Mucosa of stomach (tissue), 1 donor: ENCODE data around the gene ARHGAP36.

Experiments used
- H3K27me3 ChIP-seq: one replicate; pipeline ENCODE4 v1.7.0; 2013; ENCODE audit warnings: mild to moderate bottlenecking, low read length; ENCODE audit not compliant: control insufficient read depth, insufficient read depth
- H3K36me3 ChIP-seq: one replicate; pipeline ENCODE4 v1.7.0; 2013; ENCODE audit warnings: low read length; ENCODE audit not compliant: control insufficient read depth, insufficient read depth
- H3K4me1 ChIP-seq: one replicate; pipeline ENCODE4 v1.7.0; 2013; ENCODE audit warnings: mild to moderate bottlenecking, low read length; ENCODE audit not compliant: control insufficient read depth, insufficient read depth
- H3K4me3 ChIP-seq: one replicate; pipeline ENCODE4 v1.7.0; 2013; ENCODE audit warnings: low read length
- H3K9ac ChIP-seq: one replicate; pipeline ENCODE4 v1.7.0; 2013; ENCODE audit warnings: mild to moderate bottlenecking, low read length, moderate library complexity
- H3K9me3 ChIP-seq: one replicate; pipeline ENCODE4 v1.7.0; 2013; ENCODE audit warnings: mild to moderate bottlenecking, low read length, moderate library complexity; ENCODE audit not compliant: control insufficient read depth
- donor health status: Pancreatic carcinoma.

Gene ARHGAP36, protein sequence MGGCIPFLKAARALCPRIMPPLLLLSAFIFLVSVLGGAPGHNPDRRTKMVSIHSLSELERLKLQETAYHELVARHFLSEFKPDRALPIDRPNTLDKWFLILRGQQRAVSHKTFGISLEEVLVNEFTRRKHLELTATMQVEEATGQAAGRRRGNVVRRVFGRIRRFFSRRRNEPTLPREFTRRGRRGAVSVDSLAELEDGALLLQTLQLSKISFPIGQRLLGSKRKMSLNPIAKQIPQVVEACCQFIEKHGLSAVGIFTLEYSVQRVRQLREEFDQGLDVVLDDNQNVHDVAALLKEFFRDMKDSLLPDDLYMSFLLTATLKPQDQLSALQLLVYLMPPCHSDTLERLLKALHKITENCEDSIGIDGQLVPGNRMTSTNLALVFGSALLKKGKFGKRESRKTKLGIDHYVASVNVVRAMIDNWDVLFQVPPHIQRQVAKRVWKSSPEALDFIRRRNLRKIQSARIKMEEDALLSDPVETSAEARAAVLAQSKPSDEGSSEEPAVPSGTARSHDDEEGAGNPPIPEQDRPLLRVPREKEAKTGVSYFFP

GRCh38 chrX:131058136-131058868 is at the start of gene ARHGAP36:
Gene ARHGAP36 (plus strand): TSS chrX:131058346. CDS start chrX:131081666, 23,320 bp downstream.
- H3K36me3 ChIP-seq, result no peaks in the 10 kb centered on the region
- H3K27me3 ChIP-seq, result peaks cover 9% of the 10 kb centered on the region
- H3K9me3 ChIP-seq, result no peaks in the 10 kb centered on the region
- no peak within 1 kb of the TSS for H3K9ac ChIP-seq
- peaks cover 7% of the 10 kb centered on the region for H3K4me1 ChIP-seq
- no peak within 1 kb of the TSS for H3K4me3 ChIP-seq

DNA sequence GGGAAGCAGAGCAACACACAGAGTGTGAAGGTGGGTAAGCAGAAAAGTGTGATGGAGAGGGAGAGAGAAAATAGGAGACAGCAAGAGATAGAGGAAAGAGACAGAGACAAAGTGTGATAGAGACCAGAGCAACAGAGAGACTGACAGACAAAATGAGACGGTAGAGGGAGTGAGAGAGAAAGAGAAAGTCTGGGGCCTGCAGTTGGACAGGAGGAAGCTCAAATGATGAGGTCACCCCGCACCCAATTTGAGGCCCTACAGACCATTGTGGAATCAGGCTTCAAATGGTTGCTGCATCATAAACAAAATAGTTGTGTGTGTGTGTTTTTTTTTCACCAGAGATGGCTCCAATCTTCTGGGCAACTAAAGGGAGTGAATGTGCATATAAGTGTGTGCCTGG is 48.0 kb upstream of the ARHGAP36 start:
- H3K9me3 ChIP-seq, result no peaks in the 10 kb centered on the region
- no peak overlapping the region for H3K9ac ChIP-seq
- H3K27me3 ChIP-seq, result no peaks in the 10 kb centered on the region
- H3K4me1 ChIP-seq, result no peaks in the 10 kb centered on the region
- no peaks in the 10 kb centered on the region for H3K36me3 ChIP-seq
- H3K4me3 ChIP-seq, result no peak overlapping the region

DNA sequence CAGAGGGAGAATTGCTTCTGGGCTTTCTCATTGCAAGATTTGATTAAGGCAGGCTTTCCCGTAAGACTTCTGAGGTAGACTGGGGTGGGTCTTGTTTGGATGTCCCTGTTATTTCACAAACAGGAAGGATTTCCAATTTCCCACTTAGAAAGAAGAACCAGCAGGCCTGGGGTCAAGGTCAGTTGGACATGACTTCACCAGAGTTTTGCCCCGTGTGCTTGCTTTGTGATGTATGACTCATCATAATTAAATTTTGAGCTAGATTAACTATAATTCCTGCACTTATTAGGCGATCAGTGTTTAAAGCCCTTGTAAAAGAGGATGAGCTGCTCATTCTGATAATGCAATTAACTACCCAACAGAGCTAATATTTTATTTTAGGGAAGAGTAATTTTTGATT is 32.8 kb upstream of the ARHGAP36 start:
- Histone ChIP-seq H3K27me3 (no peaks in the 10 kb centered on the region), H3K36me3 (no peaks in the 10 kb centered on the region), H3K4me3 (no peak overlapping the region), H3K9ac (no peak overlapping the region), H3K9me3 (no peaks in the 10 kb centered on the region), H3K4me1 (no peaks in the 10 kb centered on the region)

GRCh38 chrX:131032354-131033230 is 25.6 kb upstream of the ARHGAP36 start:
- no peak overlapping the region for H3K9ac ChIP-seq
- no peaks in the 10 kb centered on the region for H3K36me3 ChIP-seq
- no peaks in the 10 kb centered on the region for H3K9me3 ChIP-seq
- no peak overlapping the region for H3K4me3 ChIP-seq
- no peaks in the 10 kb centered on the region for H3K27me3 ChIP-seq
- no peaks in the 10 kb centered on the region for H3K4me1 ChIP-seq

GRCh38 chrX:131034063-131034462 is 24.1 kb upstream of the ARHGAP36 start:
- Histone ChIP-seq H3K9ac (no peak overlapping the region), H3K27me3 (no peaks in the 10 kb centered on the region), H3K4me1 (no peaks in the 10 kb centered on the region), H3K4me3 (no peak overlapping the region), H3K36me3 (no peaks in the 10 kb centered on the region), H3K9me3 (no peaks in the 10 kb centered on the region)

DNA sequence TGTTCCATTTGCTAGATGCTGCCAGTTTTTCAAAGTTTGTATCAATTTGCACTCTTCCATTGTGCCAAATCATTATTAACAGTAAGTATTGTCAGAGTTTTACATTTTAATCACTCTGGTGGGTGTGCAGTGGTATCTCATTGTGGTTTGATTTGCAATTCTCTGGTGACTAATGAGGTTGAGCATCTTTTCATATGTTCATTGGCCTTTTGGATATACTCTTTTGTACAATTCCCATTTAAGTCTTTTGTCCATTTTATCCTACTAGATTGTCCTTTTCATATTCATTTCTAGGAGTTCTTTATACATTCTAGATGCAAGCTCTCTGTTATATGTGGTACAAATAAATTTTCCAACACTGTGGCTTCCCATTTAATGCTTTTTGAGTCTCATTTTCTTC is 17.4 kb upstream of the ARHGAP36 start:
- no peaks in the 10 kb centered on the region for H3K9me3 ChIP-seq
- no peaks in the 10 kb centered on the region for H3K27me3 ChIP-seq
- H3K9ac ChIP-seq, result no peak overlapping the region
- H3K36me3 ChIP-seq, result no peaks in the 10 kb centered on the region
- H3K4me1 ChIP-seq, result no peaks in the 10 kb centered on the region
- H3K4me3 ChIP-seq, result no peak overlapping the region

DNA sequence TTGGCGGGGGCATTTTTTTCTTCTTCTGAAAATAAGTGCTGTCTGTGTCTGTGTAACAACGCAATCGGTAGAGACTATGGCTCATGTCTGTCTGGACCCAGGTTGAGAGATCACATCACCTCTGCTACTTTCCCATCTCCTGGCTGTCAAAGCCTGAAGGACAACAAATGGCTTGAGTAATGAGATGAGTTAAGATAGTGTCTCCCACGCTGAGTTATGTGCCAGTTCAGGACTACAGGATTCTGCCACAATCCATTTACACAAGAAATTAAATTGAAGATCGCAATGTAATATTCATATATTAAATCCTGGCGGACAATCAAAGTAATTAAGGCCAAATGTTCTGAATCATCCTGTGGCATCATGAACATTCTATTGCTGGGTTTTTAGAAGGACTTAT is 16.5 kb upstream of the ARHGAP36 start:
- no peaks in the 10 kb centered on the region for H3K27me3 ChIP-seq
- no peaks in the 10 kb centered on the region for H3K36me3 ChIP-seq
- no peak overlapping the region for H3K4me3 ChIP-seq
- H3K9ac ChIP-seq, result no peak overlapping the region
- H3K9me3 ChIP-seq, result no peaks in the 10 kb centered on the region
- H3K4me1 ChIP-seq, result no peaks in the 10 kb centered on the region

DNA sequence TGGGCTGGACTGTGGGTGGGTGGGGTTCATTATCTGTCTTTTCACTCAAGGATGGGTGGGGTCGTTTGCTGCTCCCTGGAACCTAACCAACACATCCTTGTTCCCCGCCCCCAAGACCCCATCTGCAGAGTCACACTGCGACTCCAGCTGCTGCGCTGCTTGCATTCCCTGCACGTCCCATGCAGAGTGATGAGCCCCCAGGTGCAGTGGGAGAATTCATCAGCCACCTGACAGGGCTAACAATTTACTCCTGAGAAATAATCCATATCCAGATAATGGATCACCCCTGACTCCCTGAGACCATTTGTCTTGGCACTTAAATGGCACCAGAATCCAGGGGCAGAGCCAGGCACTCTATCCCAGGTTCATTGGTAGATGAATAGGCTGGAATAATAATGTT is 12.4 kb upstream of the ARHGAP36 start:
- H3K4me3 ChIP-seq, result no peak overlapping the region
- no peaks in the 10 kb centered on the region for H3K27me3 ChIP-seq
- no peaks in the 10 kb centered on the region for H3K36me3 ChIP-seq
- H3K9ac ChIP-seq, result no peak overlapping the region
- H3K9me3 ChIP-seq, result no peaks in the 10 kb centered on the region
- H3K4me1 ChIP-seq, result no peaks in the 10 kb centered on the region

GRCh38 chrX:131046596-131046995 is 11.6 kb upstream of the ARHGAP36 start:
- Histone ChIP-seq H3K36me3 (no peaks in the 10 kb centered on the region), H3K27me3 (no peaks in the 10 kb centered on the region), H3K4me3 (no peak overlapping the region), H3K9me3 (no peaks in the 10 kb centered on the region), H3K4me1 (no peaks in the 10 kb centered on the region), H3K9ac (no peak overlapping the region)

- H3K4me3 ChIP-seq, result no peak overlapping the region
- H3K4me1 ChIP-seq, result no peaks in the 10 kb centered on the region
- no peak overlapping the region for H3K9ac ChIP-seq
- H3K36me3 ChIP-seq, result no peaks in the 10 kb centered on the region
- no peaks in the 10 kb centered on the region for H3K27me3 ChIP-seq
- H3K9me3 ChIP-seq, result no peaks in the 10 kb centered on the region
Observed at GRCh38 chrX:131047180-131047579, 11.0 kb upstream of the ARHGAP36 start.

DNA sequence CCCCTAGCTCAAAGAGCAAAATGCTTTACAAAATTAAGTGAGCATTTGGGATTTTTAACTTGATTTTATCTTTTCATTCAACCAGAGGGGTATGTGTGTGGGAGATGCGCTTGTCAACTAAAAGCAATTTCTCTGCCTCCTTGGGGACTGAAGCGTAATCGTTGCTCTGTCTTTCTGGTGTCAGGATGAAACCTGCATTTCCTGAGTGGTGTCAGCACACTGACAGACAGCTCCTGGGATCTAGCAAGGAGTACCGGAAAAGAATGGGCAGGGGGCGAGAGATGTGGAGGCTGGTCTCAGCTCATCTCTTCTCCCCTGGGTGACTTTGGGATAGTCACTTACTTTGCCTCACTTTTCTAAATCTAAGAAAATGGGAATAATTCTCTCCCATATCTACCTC is 5.1 kb upstream of the ARHGAP36 start:
- Histone ChIP-seq H3K9ac (no peak overlapping the region), H3K36me3 (no peaks in the 10 kb centered on the region), H3K27me3 (peaks cover 5% of the 10 kb centered on the region)

More for the DNA sequence above, 5.1 kb upstream of the ARHGAP36 start:
- H3K4me3 ChIP-seq, result no peak overlapping the region
- H3K4me1 ChIP-seq, result no peaks in the 10 kb centered on the region
- no peaks in the 10 kb centered on the region for H3K9me3 ChIP-seq
